WTC11 (cell line): ENCODE measurements around the gene ZNRF3. TPM values are rescaled to one million over a fixed set of nuclear protein-coding genes. Genes with fewer than 3 reads are reported as not detected.

Experiments used
- ATAC-seq: fragments of 200-7000 bp; cut with Tn5 transposase; 2 replicates; pipeline ENCODE4 v1.10.0; 2021; ENCODE audit warnings: mild to moderate bottlenecking, moderate library complexity
- CTCF ChIA-PET: fragments of 300-600 bp; sonication (Branson Sonifier 250); formaldehyde crosslinking; loops from one replicate; lab custom pipeline; 2021; ENCODE audit warnings: antibody characterized with exemption; lab: Charles Lee
- POLR2A ChIA-PET: fragments of 350-600 bp; sonication (Branson Sonifier 250); formaldehyde crosslinking; loops from one replicate; lab custom pipeline; 2021; ENCODE audit warnings: antibody characterized with exemption; lab: Charles Lee
- DNase-seq: peaks from one replicate; pipeline ENCODE4 v3.0.0; 2021; ENCODE audit warnings: low spot score
- H3K27ac Mint-ChIP-seq: 2 replicates; pipeline ENCODE4 v1.8.0; 2021; ENCODE audit warnings: mixed read lengths
- H3K27me3 Mint-ChIP-seq: 2 replicates; pipeline ENCODE4 v1.8.0; 2021; ENCODE audit warnings: low read depth, mild to moderate bottlenecking, moderate library complexity, mixed read lengths
- H3K36me3 Mint-ChIP-seq: 2 replicates; pipeline ENCODE4 v1.8.0; 2021; ENCODE audit warnings: mixed read lengths
- H3K4me1 Mint-ChIP-seq: 2 replicates; pipeline ENCODE4 v1.8.0; 2022; ENCODE audit warnings: mixed read lengths
- H3K4me3 Mint-ChIP-seq: 2 replicates; pipeline ENCODE4 v1.8.0; 2021; ENCODE audit warnings: mild to moderate bottlenecking, moderate library complexity, mixed read lengths
- H3K9me3 Mint-ChIP-seq: 2 replicates; pipeline ENCODE4 v1.8.0; 2021; ENCODE audit warnings: mixed read lengths
- MAX ChIP-seq: sonication (generic); formaldehyde crosslinking; IDR thresholded peaks from 2 replicates; pipeline ENCODE4 v1.8.0; 2022; ENCODE audit warnings: mild to moderate bottlenecking, missing genetic modification reagents
- PRDM15 ChIP-seq: sonication (generic); formaldehyde crosslinking; IDR thresholded peaks from 2 replicates; pipeline ENCODE4 v1.8.0; 2022; ENCODE audit warnings: missing genetic modification reagents
- USF2 ChIP-seq: sonication (generic); formaldehyde crosslinking; IDR thresholded peaks from 2 replicates; pipeline ENCODE4 v1.8.1; 2023; ENCODE audit warnings: mild to moderate bottlenecking, missing genetic modification reagents, moderate library complexity
- ZMAT4 ChIP-seq: fragments of 250-450 bp; sonication (Bioruptor Pico); IDR thresholded peaks from 2 replicates; pipeline ENCODE4 v1.9.0; 2021; ENCODE audit warnings: mild to moderate bottlenecking
- ZNF121 ChIP-seq: sonication (generic); formaldehyde crosslinking; IDR thresholded peaks from 2 replicates; pipeline ENCODE4 v1.8.0; 2023; ENCODE audit warnings: missing genetic modification reagents
- ZSCAN18 ChIP-seq: fragments of 250-450 bp; sonication (Bioruptor Pico); IDR thresholded peaks from 2 replicates; pipeline ENCODE4 v2.1.2; 2022; ENCODE audit warnings: mild to moderate bottlenecking, moderate library complexity
- total RNA-seq: library from RNA; stranded (reverse); gene quantifications from 3 replicates; pipeline ENCODE4 v1.2.3, GENCODE V29; 2021

ZNRF3 gene
- total RNA-seq, 1 experiment from 2014 or later: 25.4 TPM

GRCh38 chr22:29074276-29074772 is 191.0 kb downstream of the ZNRF3 start:
- ChIA-PET CTCF (interaction anchor here (0.6 to 3.0 kb wide), 2 partner anchors 80 to 120 kb away, joined by 4 to 10 read pairs; no protein-coding TSS in a partner anchor), POLR2A (interaction anchor here (0.5 to 0.6 kb wide), 2 partner anchors 66 to 116 kb away, joined by 3 read pairs; no protein-coding TSS in a partner anchor)
- no peaks in the 10 kb centered on the region for H3K9me3 Mint-ChIP-seq
- H3K27me3 Mint-ChIP-seq: peaks cover 61% of the 10 kb centered on the region
- TF ChIP-seq USF2: no peak
- TF ChIP-seq PRDM15 (CRISPR knock-in tag): peak; percentile 39
- TF ChIP-seq MAX (CRISPR knock-in tag): peak; percentile 32; the same call in 1 of the 2 replicates
- H3K27ac Mint-ChIP-seq: no peak overlapping the region
- ATAC-seq: no peak
- H3K36me3 Mint-ChIP-seq: no peaks in the 10 kb centered on the region
- DNase-seq: no peak
- H3K4me3 Mint-ChIP-seq: peak overlapping the region; percentile 74
- H3K4me1 Mint-ChIP-seq: peaks cover 27% of the 10 kb centered on the region

- H3K4me3 Mint-ChIP-seq: no peak overlapping the region
- no peaks in the 10 kb centered on the region for H3K36me3 Mint-ChIP-seq
- POLR2A ChIA-PET: no interaction called here
- peaks cover 21% of the 10 kb centered on the region for H3K4me1 Mint-ChIP-seq
- ATAC-seq (no peak), DNase-seq (no peak)
- CTCF ChIA-PET: no interaction called here
- H3K27me3 Mint-ChIP-seq: peaks cover 28% of the 10 kb centered on the region
- H3K9me3 Mint-ChIP-seq: no peaks in the 10 kb centered on the region
- TF ChIP-seq ZNF121 (CRISPR knock-in tag): 0 out of 2 replicates have a peak, but pooled peaks have one; percentile 30
- no peak for TF ChIP-seq ZMAT4 (CRISPR knock-in tag)
- TF ChIP-seq PRDM15 (CRISPR knock-in tag): no peak
- H3K27ac Mint-ChIP-seq: no peak overlapping the region
Observed at GRCh38 chr22:29078036-29078868, 194.9 kb downstream of the ZNRF3 start.

- POLR2A ChIA-PET: no interaction called here
- ATAC-seq: no peak
- CTCF ChIA-PET: interaction anchor here (0.6 to 1.4 kb wide), 2 partner anchors 33 to 219 kb away, joined by 3 to 5 read pairs; no protein-coding TSS in a partner anchor
- no peak overlapping the region for H3K27ac Mint-ChIP-seq
- no peaks in the 10 kb centered on the region for H3K9me3 Mint-ChIP-seq
- no peaks in the 10 kb centered on the region for H3K36me3 Mint-ChIP-seq
- TF ChIP-seq ZSCAN18 (CRISPR knock-in tag): no peak
- TF ChIP-seq, all 79 proteins: peak for 0
- peaks cover 23% of the 10 kb centered on the region for H3K27me3 Mint-ChIP-seq
- H3K4me3 Mint-ChIP-seq: no peak overlapping the region
- peaks cover 27% of the 10 kb centered on the region for H3K4me1 Mint-ChIP-seq
- DNase-seq: no peak
Observed at GRCh38 chr22:29078869-29079207, 195.5 kb downstream of the ZNRF3 start.
